Osteoblast (primary cell): ENCODE measurements around the gene TMC8. TPM values are rescaled to one million over a fixed set of nuclear protein-coding genes. Genes with fewer than 3 reads are reported as not detected.

Source experiments
- DNase-seq: peaks from one replicate; pipeline ENCODE4 v3.0.0; 2011; ENCODE audit warnings: low spot score, mixed read lengths; ENCODE audit not compliant: insufficient read length; ENCODE audit errors: missing footprints
- H2AFZ ChIP-seq: 2 replicates; pipeline ENCODE4 v1.6.0; 2011; ENCODE audit warnings: mild to moderate bottlenecking, low read length
- H3K27ac ChIP-seq: 2 replicates; pipeline ENCODE4 v1.5.1; 2011; ENCODE audit warnings: mild to moderate bottlenecking, low read depth, low read length, moderate library complexity
- H3K27me3 ChIP-seq: 2 replicates; pipeline ENCODE4 v1.6.0; 2012; ENCODE audit warnings: mild to moderate bottlenecking, control low read depth, inconsistent platforms, low read length, moderate library complexity; ENCODE audit not compliant: insufficient read depth
- H3K36me3 ChIP-seq: 2 replicates; pipeline ENCODE4 v1.5.1; 2011; ENCODE audit warnings: mild to moderate bottlenecking, low read length, control low read depth, moderate library complexity; ENCODE audit not compliant: insufficient read depth
- H3K4me1 ChIP-seq: 2 replicates; pipeline ENCODE4 v1.5.1; 2011; ENCODE audit warnings: mild to moderate bottlenecking, low read length, control low read depth, moderate library complexity; ENCODE audit not compliant: insufficient read depth
- H3K4me2 ChIP-seq: 2 replicates; pipeline ENCODE4 v1.6.0; 2011; ENCODE audit warnings: mild to moderate bottlenecking, low read length; ENCODE audit not compliant: insufficient read depth
- H3K4me3 ChIP-seq: fragments of 200-600 bp; sonication (generic); 3 replicates; pipeline ENCODE4 v1.5.1; 2012; ENCODE audit warnings: mild to moderate bottlenecking, low read length, inconsistent platforms; ENCODE audit not compliant: insufficient read depth
- H3K79me2 ChIP-seq: 2 replicates; pipeline ENCODE4 v1.6.0; 2012; ENCODE audit warnings: mild to moderate bottlenecking, low read length, control low read depth, inconsistent platforms; ENCODE audit not compliant: insufficient read depth
- H3K9me3 ChIP-seq: 2 replicates; pipeline ENCODE4 v1.5.1; 2011; ENCODE audit warnings: low read depth, low read length, control low read depth
- H4K20me1 ChIP-seq: 2 replicates; pipeline ENCODE4 v1.6.0; 2012; ENCODE audit warnings: mild to moderate bottlenecking, low read length, control low read depth; ENCODE audit not compliant: insufficient read depth
- total RNA-seq: library from RNA; depleted of rRNA; stranded (reverse); fragments of >200 nt; gene quantifications from 2 replicates; pipeline ENCODE4 v1.2.3, GENCODE V29; 2012
- TF ChIP-seq, protein P1 (sequence below): IDR thresholded peaks from 2 replicates; pipeline ENCODE4 v1.5.1; 2011; ENCODE audit warnings: mild to moderate bottlenecking, low read depth, low read length, moderate library complexity; ENCODE audit errors: extremely low read depth

The TMC8 gene
- total RNA-seq, 1 donor, result not detected

DNA sequence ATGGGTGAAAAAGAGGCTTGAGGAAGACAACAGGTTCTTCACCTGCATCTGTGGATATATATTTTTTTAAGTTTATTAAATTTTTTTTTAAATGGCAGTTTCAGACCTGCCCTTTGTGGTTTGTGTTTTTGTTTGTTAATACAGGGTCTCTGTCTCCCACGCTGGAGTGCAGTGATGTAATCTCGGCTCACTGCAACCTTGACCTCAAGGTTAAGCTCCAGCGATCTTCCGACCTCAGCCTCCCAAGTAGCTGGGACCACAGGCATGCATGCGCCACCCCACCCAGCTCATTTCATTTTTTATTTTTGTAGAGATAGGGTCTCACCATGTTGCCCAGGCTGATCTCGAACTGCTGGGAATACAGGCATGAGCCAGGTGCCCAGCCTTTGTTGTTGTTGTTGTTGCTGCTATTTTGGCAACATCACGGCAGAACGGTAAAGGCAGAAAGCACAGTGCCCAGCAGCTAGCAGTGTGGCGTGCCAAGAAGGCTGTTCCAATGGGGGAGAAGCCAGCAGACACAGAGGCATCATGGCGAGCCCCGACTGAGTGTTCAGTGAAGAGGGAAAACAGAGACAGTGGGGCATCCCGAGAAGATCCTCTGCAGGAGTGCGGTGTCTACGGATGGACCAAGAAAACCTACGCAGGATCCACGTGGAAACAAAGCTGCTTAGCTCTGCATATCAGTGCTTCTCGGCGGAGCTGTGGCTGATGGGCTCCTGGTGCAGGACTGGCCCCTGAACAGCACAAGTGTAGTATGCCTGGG is 21.7 kb upstream of the TMC8 start:
- no peak overlapping the region for H3K27ac ChIP-seq
- no peaks in the 10 kb centered on the region for H3K4me1 ChIP-seq
- H2AFZ ChIP-seq, result no peak overlapping the region
- no peaks in the 10 kb centered on the region for H4K20me1 ChIP-seq
- DNase-seq, result peak; percentile 45
- no peak overlapping the region for H3K4me3 ChIP-seq
- TF ChIP-seq, protein P1, sequence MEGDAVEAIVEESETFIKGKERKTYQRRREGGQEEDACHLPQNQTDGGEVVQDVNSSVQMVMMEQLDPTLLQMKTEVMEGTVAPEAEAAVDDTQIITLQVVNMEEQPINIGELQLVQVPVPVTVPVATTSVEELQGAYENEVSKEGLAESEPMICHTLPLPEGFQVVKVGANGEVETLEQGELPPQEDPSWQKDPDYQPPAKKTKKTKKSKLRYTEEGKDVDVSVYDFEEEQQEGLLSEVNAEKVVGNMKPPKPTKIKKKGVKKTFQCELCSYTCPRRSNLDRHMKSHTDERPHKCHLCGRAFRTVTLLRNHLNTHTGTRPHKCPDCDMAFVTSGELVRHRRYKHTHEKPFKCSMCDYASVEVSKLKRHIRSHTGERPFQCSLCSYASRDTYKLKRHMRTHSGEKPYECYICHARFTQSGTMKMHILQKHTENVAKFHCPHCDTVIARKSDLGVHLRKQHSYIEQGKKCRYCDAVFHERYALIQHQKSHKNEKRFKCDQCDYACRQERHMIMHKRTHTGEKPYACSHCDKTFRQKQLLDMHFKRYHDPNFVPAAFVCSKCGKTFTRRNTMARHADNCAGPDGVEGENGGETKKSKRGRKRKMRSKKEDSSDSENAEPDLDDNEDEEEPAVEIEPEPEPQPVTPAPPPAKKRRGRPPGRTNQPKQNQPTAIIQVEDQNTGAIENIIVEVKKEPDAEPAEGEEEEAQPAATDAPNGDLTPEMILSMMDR, result no peak
- H3K36me3 ChIP-seq, result peaks cover 1% of the 10 kb centered on the region
- H3K79me2 ChIP-seq, result no peaks in the 10 kb centered on the region
- no peak overlapping the region for H3K4me2 ChIP-seq
- no peaks in the 10 kb centered on the region for H3K9me3 ChIP-seq
- peaks cover 8% of the 10 kb centered on the region for H3K27me3 ChIP-seq

- Histone ChIP-seq H3K36me3 (no peaks in the 10 kb centered on the region), H3K27ac (no peak overlapping the region), H3K4me3 (no peak overlapping the region), H3K4me2 (no peak overlapping the region), H2AFZ (no peak overlapping the region), H4K20me1 (no peaks in the 10 kb centered on the region), H3K79me2 (no peaks in the 10 kb centered on the region), H3K27me3 (peaks cover 12% of the 10 kb centered on the region), H3K9me3 (no peaks in the 10 kb centered on the region), H3K4me1 (no peaks in the 10 kb centered on the region)
- TF ChIP-seq, protein P1, result no peak
- DNase-seq, result no peak
Observed at GRCh38 chr17:78109489-78109761, 21.1 kb upstream of the TMC8 start.

- no peaks in the 10 kb centered on the region for H3K36me3 ChIP-seq
- no peak overlapping the region for H3K4me2 ChIP-seq
- H2AFZ ChIP-seq, result no peak overlapping the region
- H3K27ac ChIP-seq, result no peak overlapping the region
- DNase-seq, result peak; percentile 69
- no peaks in the 10 kb centered on the region for H4K20me1 ChIP-seq
- H3K4me3 ChIP-seq, result no peak overlapping the region
- H3K27me3 ChIP-seq, result peaks cover 20% of the 10 kb centered on the region
- no peaks in the 10 kb centered on the region for H3K4me1 ChIP-seq
- TF ChIP-seq, protein P1, result no peak
- H3K9me3 ChIP-seq, result no peaks in the 10 kb centered on the region
- no peaks in the 10 kb centered on the region for H3K79me2 ChIP-seq
Observed at GRCh38 chr17:78110363-78111015, 20.1 kb upstream of the TMC8 start.

DNA sequence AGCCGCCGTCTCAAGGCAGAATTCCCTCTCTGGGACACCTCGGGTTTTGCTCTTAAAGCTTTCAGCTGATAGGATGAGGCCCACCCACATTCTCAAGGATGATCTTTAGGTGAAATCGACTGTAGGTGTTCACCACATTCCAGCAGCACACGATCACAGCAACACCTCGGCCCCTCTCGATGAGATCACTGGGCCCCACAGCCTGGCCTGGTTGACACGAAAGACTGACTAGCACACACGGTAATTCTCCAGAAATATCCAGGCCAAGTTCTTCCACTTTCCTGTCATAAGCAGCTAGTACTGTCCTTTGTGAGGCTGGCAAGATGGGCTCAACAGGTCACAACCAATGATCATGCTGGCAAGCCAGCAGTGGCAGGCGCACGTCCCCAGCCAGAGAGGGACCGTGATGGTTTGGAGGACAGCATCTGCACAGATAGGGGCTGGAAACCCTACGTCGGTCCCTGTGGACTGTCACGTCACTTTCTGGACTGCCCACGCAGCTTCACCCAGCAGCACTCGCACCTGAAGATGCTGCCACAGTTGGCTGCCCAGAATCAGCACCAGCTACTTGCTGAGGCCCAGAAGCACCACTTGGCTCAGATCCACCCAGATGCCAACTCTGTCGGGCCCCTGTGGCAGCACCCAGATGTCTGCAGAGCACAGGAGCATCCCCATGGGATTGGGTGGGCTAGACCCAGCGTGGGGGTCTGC is 19.4 kb upstream of the TMC8 start:
- no peaks in the 10 kb centered on the region for H3K9me3 ChIP-seq
- H3K4me2 ChIP-seq, result no peak overlapping the region
- no peaks in the 10 kb centered on the region for H3K79me2 ChIP-seq
- H3K4me3 ChIP-seq, result no peak overlapping the region
- no peaks in the 10 kb centered on the region for H3K4me1 ChIP-seq
- H3K27me3 ChIP-seq, result peaks cover 20% of the 10 kb centered on the region
- no peaks in the 10 kb centered on the region for H3K36me3 ChIP-seq
- H4K20me1 ChIP-seq, result no peaks in the 10 kb centered on the region
- no peak overlapping the region for H3K27ac ChIP-seq
- TF ChIP-seq, protein P1, result no peak
- peak; percentile 77 for DNase-seq
- no peak overlapping the region for H2AFZ ChIP-seq
